Mesenchymal stem cell (in vitro differentiated cells and primary cell): ENCODE results near the gene EML1.
"Not testable (repeated sequence)": the region's sequence is repeated elsewhere in the genome, so short reads cannot be mapped to it uniquely, and the experiment has no call there.

ENCODE experiments used
- DNase-seq: peaks from one replicate; pipeline ENCODE4 v3.0.0-alpha.2; 2013
- H2AFZ ChIP-seq: one replicate; pipeline ENCODE4 v1.6.1; 2013; ENCODE audit warnings: low read depth, mild to moderate bottlenecking, control low read depth, inconsistent platforms, low read length, moderate library complexity
- H2AK5ac ChIP-seq: 2 replicates; pipeline ENCODE4 v1.6.1; 2013; ENCODE audit warnings: low read length, moderate library complexity, mild to moderate bottlenecking, inconsistent platforms; ENCODE audit not compliant: severe bottlenecking
- H2BK120ac ChIP-seq: one replicate; pipeline ENCODE4 v1.6.1; 2013; ENCODE audit warnings: low read depth, mild to moderate bottlenecking, inconsistent platforms, low read length, moderate library complexity
- H2BK12ac ChIP-seq, 2 experiments: one replicate each; pipeline ENCODE4 v1.6.1; 2013; ENCODE audit warnings: inconsistent platforms in 2 of 2, low read length in 2 of 2, mild to moderate bottlenecking in 2 of 2, moderate library complexity in 2 of 2, control low read depth in 1 of 2
- H2BK15ac ChIP-seq: one replicate; pipeline ENCODE4 v1.6.1; 2013; ENCODE audit warnings: mild to moderate bottlenecking, low read depth, inconsistent platforms; ENCODE audit not compliant: poor library complexity, severe bottlenecking
- H2BK5ac ChIP-seq: 2 replicates; pipeline ENCODE4 v1.6.1; 2013; ENCODE audit warnings: low read depth, mild to moderate bottlenecking, low read length, control low read depth, inconsistent platforms; ENCODE audit not compliant: poor library complexity, severe bottlenecking
- H3K14ac ChIP-seq, 2 experiments: one replicate each; pipeline ENCODE4 v1.6.1; 2013; ENCODE audit warnings: inconsistent platforms in 2 of 2, low read length in 2 of 2, control low read depth in 1 of 2, mild to moderate bottlenecking in 1 of 2, moderate library complexity in 1 of 2
- H3K18ac ChIP-seq, 2 experiments: one replicate each; pipeline ENCODE4 v1.6.1; 2013; ENCODE audit warnings: inconsistent platforms in 2 of 2, low read length in 2 of 2, control low read depth in 1 of 2, low read depth in 1 of 2, mild to moderate bottlenecking in 1 of 2
- H3K23ac ChIP-seq, 2 experiments: one replicate each; pipeline ENCODE4 v1.6.1; 2013; ENCODE audit warnings: inconsistent platforms in 2 of 2, low read length in 2 of 2, mild to moderate bottlenecking in 2 of 2, moderate library complexity in 2 of 2, control low read depth in 1 of 2
- H3K27ac ChIP-seq: 2 replicates; pipeline ENCODE4 v1.5.1; 2013; ENCODE audit warnings: mild to moderate bottlenecking, moderate library complexity, low read length, control low read depth, inconsistent platforms; ENCODE audit not compliant: poor library complexity, severe bottlenecking
- H3K27me3 ChIP-seq, 2 experiments: 2 replicates each; pipeline versions ENCODE4 v1.6.1 to v1.7.0; 2013; ENCODE audit warnings: low read length in 2 of 2, mild to moderate bottlenecking in 2 of 2, moderate library complexity in 2 of 2, control low read depth in 1 of 2, inconsistent platforms in 1 of 2; ENCODE audit not compliant: control insufficient read depth in 1 of 2, insufficient read depth in 1 of 2
- H3K36me3 ChIP-seq, 2 experiments: 2 replicates each; pipeline versions ENCODE4 v1.6.1 to v1.7.0; 2013; ENCODE audit warnings: low read length in 2 of 2, control low read depth in 1 of 2, inconsistent platforms in 1 of 2, low read depth in 1 of 2, mild to moderate bottlenecking in 1 of 2; ENCODE audit not compliant: insufficient read depth in 2 of 2, control insufficient read depth in 1 of 2
- H3K4ac ChIP-seq, 2 experiments: one replicate each; pipeline ENCODE4 v1.6.1; 2013; ENCODE audit warnings: inconsistent platforms in 2 of 2, low read length in 2 of 2, mild to moderate bottlenecking in 2 of 2, moderate library complexity in 2 of 2, control low read depth in 1 of 2, low read depth in 1 of 2
- H3K4me1 ChIP-seq: 2 replicates; pipeline ENCODE4 v1.6.1; 2013; ENCODE audit warnings: low read depth, low read length, control low read depth; ENCODE audit not compliant: control insufficient read depth, insufficient read depth
- H3K4me2 ChIP-seq: 2 replicates; pipeline ENCODE4 v1.6.1; 2013; ENCODE audit warnings: low read length, mild to moderate bottlenecking, inconsistent platforms; ENCODE audit not compliant: poor library complexity, severe bottlenecking
- H3K4me3 ChIP-seq, 2 experiments: 2 replicates each; pipeline versions ENCODE4 v1.5.1 to v1.7.0; 2013; ENCODE audit warnings: low read length in 2 of 2, mild to moderate bottlenecking in 2 of 2, control low read depth in 1 of 2, low read depth in 1 of 2; ENCODE audit not compliant: insufficient read depth in 1 of 2
- H3K79me1 ChIP-seq: replicated peaks from 2 replicates; pipeline ENCODE4 v1.6.1; 2013; ENCODE audit warnings: mild to moderate bottlenecking, control low read depth, low read length, inconsistent platforms; ENCODE audit not compliant: poor library complexity, severe bottlenecking
- H3K9ac ChIP-seq: 2 replicates; pipeline ENCODE4 v1.7.0; 2013; ENCODE audit warnings: mild to moderate bottlenecking, low read length, moderate library complexity
- H3K9me3 ChIP-seq: 2 replicates; pipeline ENCODE4 v1.7.0; 2013; ENCODE audit warnings: mild to moderate bottlenecking, low read length; ENCODE audit not compliant: control insufficient read depth
- H4K8ac ChIP-seq: one replicate; pipeline ENCODE4 v1.6.1; 2013; ENCODE audit warnings: inconsistent platforms, mild to moderate bottlenecking, low read length, moderate library complexity
- H4K91ac ChIP-seq: one replicate; pipeline ENCODE4 v1.6.1; 2013; ENCODE audit warnings: mild to moderate bottlenecking, low read length, inconsistent platforms
- WGBS: methylation state at CpG from one replicate; pipeline ENCODE4 v1.1.7; 2013; ENCODE audit warnings: mixed read lengths; 5-methylcytosine and 5-hydroxymethylcytosine counted together

The EML1 gene

DNA sequence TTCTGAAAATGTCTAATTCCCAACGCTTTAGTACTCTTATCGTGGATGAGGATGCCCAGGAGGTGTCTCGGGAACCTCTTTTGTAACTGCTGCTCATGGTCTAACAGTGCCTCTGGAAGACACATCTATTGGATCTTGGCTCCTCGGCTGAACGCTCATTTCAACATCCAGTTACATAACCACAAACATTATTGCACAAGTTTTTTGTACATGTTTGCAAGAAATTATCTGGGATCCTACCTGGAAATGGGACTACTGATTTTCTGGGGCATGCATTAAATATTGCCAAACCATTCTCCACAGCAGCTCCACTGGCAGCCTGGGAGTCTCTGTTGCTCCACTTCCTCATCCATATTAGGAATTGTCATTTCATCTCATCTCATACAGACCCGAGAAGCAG lies 154.5 kb downstream of the EML1 start:
- 93% methylated on average over 4 of the region's 6 CpGs for WGBS

DNA sequence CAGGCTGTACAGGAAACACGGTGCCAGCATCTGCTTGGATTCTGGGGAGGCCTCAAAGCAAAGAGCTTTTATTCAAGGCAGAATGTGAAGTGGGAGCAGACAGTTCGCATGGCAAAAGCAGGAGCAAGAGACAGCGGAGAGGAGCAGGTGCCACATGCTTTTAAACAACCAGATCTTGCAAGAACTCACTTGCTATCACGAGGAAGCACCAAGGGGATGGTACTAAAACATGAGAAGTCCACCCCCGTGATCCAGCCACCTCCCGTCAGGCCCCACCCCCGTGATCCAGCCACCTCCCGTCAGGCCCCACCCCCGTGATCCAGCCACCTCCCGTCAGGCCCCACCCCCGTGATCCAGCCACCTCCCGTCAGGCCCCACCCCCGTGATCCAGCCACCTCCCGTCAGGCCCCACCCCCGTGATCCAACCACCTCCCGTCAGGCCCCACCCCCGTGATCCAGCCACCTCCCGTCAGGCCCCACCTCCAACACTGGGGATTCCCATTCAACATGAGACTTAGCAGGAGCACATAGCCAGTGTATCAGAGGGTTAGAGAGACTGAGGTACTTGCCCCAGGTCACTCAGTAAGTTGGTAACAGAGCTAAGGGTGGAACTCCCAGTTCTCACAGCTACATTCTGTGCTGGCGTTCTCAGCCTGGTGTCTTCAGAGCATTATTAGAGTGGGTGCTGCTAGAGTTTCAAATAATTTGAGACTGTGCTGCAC lies 156.0 kb downstream of the EML1 start:
- H2BK120ac ChIP-seq, H3K4me2 ChIP-seq, DNase-seq, H3K18ac ChIP-seq, H3K9ac ChIP-seq, H3K36me3 ChIP-seq, H3K27ac ChIP-seq, H2AFZ ChIP-seq, H3K4ac ChIP-seq, H3K14ac ChIP-seq, H3K9me3 ChIP-seq, H3K79me1 ChIP-seq, H2AK5ac ChIP-seq, H2BK15ac ChIP-seq, H2BK12ac ChIP-seq, H3K23ac ChIP-seq, H4K91ac ChIP-seq, H4K8ac ChIP-seq, H3K4me3 ChIP-seq, H2BK5ac ChIP-seq: not testable (repeated sequence)
- Histone ChIP-seq H3K4me1 (peaks cover 16% of the 10 kb centered on the region), H3K27me3 (peaks cover 20 to 26% of the 10 kb centered on the region in 2 experiments)
- WGBS = 58% methylated on average over 8 of the region's 19 CpGs

More for the DNA sequence above, 154.5 kb downstream of the EML1 start:
- H3K9me3 ChIP-seq = no peaks in the 10 kb centered on the region
- H3K4ac ChIP-seq = no peak overlapping the region
- H4K91ac ChIP-seq = no peak overlapping the region
- no peak overlapping the region for H3K14ac ChIP-seq
- H3K18ac ChIP-seq = no peak overlapping the region
- H2BK5ac ChIP-seq = no peak overlapping the region
- H2BK120ac ChIP-seq = no peak overlapping the region
- DNase-seq = no peak
- no peak overlapping the region for H3K9ac ChIP-seq
- H3K36me3 ChIP-seq = peaks cover 2 to 16% of the 10 kb centered on the region in 2 experiments
- peaks cover 16% of the 10 kb centered on the region for H3K4me1 ChIP-seq
- no peak overlapping the region for H2AK5ac ChIP-seq
- no peak overlapping the region for H3K4me3 ChIP-seq
- H3K27ac ChIP-seq = no peak overlapping the region
- peaks cover 14 to 18% of the 10 kb centered on the region in 2 experiments for H3K27me3 ChIP-seq
- H3K23ac ChIP-seq = no peak overlapping the region
- no peak overlapping the region for H2BK12ac ChIP-seq
- H3K79me1 ChIP-seq = no peaks in the 10 kb centered on the region
- H3K4me2 ChIP-seq = no peak overlapping the region
- no peak overlapping the region for H4K8ac ChIP-seq
- no peak overlapping the region for H2BK15ac ChIP-seq
- no peak overlapping the region for H2AFZ ChIP-seq

DNA sequence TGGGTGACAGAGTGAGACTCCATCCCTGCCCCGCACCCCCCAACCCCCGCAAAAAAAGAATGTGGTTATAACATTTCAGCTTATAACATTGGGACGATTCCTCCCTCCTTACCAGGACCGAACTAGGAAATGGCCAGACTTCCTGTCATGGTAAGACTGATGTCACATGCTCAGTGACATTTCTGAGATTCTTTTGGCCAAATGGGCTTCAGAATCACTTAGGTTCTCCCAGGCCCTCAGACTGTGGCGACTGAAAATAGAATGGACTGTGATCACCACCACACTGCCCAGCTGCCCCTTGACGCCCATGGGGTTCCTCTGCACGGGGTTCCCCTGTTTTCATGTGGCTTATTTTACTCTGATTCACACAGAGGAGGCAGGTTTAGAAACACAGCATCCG lies 157.0 kb downstream of the EML1 start:
- 66% methylated on average over 8 of the region's 8 CpGs for WGBS
- Histone ChIP-seq H3K18ac (no peak overlapping the region), H3K27ac (no peak overlapping the region), H3K9me3 (no peaks in the 10 kb centered on the region), H3K9ac (no peak overlapping the region), H3K27me3 (peaks cover 20 to 26% of the 10 kb centered on the region in 2 experiments), H2BK120ac (no peak overlapping the region), H3K4me1 (peaks cover 16% of the 10 kb centered on the region), H3K4ac (no peak overlapping the region), H3K79me1 (no peaks in the 10 kb centered on the region), H3K14ac (no peak overlapping the region), H2BK5ac (no peak overlapping the region), H2AFZ (no peak overlapping the region), H2BK15ac (no peak overlapping the region), H4K91ac (no peak overlapping the region), H2BK12ac (no peak overlapping the region), H4K8ac (no peak overlapping the region), H3K4me2 (no peak overlapping the region), H3K4me3 (no peak overlapping the region), H2AK5ac (no peak overlapping the region), H3K36me3 (peaks cover 0 to 7% of the 10 kb centered on the region in 2 experiments), H3K23ac (no peak overlapping the region)
- DNase-seq = no peak

DNA sequence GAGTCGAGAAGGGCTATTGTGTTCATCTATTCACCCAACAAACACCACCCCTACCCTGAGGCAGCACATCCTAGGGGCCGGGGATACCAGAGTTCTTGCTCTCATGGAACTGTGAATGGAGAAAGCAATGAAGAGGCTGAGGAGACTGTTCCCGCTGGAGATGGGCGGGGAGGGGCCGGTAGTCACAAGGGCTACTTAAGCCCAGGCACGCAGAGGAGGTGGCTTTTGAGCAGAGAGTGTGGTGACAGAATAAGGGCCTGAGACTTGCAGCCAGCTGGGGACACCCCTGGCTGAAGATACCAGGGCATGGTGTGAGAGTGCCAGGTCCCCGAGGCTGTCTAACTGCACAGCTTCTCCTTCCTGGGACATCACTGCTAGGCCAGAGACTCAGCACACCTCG lies 157.9 kb downstream of the EML1 start:
- Histone ChIP-seq H3K4me1 (peaks cover 15% of the 10 kb centered on the region), H2BK5ac (no peak overlapping the region), H3K18ac (no peak overlapping the region), H3K27me3 (peaks cover 20 to 28% of the 10 kb centered on the region in 2 experiments), H4K91ac (no peak overlapping the region), H3K14ac (no peak overlapping the region), H3K36me3 (peaks cover 0 to 7% of the 10 kb centered on the region in 2 experiments), H4K8ac (no peak overlapping the region), H2AFZ (no peak overlapping the region), H3K23ac (no peak overlapping the region), H3K4me2 (no peak overlapping the region), H2AK5ac (no peak overlapping the region), H2BK120ac (no peak overlapping the region), H3K9me3 (no peaks in the 10 kb centered on the region), H3K27ac (no peak overlapping the region), H2BK15ac (no peak overlapping the region), H3K79me1 (no peaks in the 10 kb centered on the region), H3K9ac (no peak overlapping the region), H2BK12ac (no peak overlapping the region), H3K4me3 (no peak overlapping the region), H3K4ac (no peak overlapping the region)
- no peak for DNase-seq
- 89% methylated on average over 7 of the region's 8 CpGs for WGBS
